AG10803 (cell line): Measurements from ENCODE around the gene GBF1.

Experiments
- DNase-seq: peaks from one replicate; pipeline ENCODE4 v3.0.0; 2010; ENCODE audit warnings: low read depth
- H3K4me3 ChIP-seq: 2 replicates; pipeline ENCODE4 v1.5.1; 2011; ENCODE audit warnings: mild to moderate bottlenecking, low read length, control low read depth
- CTCF ChIP-seq: conservative IDR thresholded peaks from 2 replicates; pipeline ENCODE4 v1.5.1; 2011; ENCODE audit warnings: mild to moderate bottlenecking, low read length, control low read depth, inconsistent platforms

GBF1 gene

DNA sequence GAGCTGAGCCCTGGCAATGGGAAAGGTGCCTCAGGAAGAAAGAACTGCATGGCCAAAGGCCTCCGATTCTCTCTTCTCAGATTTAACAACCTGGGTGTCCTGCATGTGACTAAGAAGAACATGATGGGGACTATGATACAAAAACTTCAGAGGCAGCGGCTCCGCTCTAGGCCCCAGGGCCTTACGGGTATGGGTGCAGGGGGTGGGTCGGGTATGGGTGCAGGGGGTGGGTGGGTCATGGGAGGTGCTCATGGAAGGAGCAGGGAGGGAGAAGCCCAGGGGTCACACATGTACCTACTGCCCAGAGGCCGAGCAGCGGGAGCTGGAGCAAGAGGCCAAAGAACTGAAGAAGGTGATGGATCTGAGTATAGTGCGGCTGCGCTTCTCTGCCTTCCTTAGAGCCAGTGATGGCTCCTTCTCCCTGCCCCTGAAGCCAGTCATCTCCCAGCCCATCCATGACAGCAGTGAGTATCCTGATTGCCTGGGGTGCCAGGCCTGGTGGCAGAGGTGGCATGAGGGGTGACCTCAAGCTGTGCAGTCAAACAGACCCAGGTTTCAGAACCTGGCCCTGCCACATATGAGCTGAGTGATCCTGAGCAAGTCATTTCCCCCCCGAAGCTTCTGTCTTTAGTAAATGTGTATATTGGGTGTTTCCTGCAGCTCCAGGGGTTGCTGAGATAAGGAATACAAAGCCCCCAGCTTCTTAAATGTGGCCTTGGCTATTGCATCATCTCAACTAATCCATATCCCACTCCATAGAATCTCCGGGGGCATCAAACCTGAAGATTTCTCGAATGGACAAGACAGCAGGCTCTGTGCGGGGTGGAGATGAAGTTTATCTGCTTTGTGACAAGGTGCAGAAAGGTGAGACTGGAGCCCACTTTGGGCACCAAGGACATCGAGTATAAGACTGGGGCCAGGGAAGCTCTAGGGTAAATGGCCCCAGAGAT is 152.2 kb downstream of the GBF1 start:
- no peak overlapping the region for H3K4me3 ChIP-seq
- no peak for DNase-seq
- no peak for TF ChIP-seq CTCF

GRCh38 chr10:102398172-102399020 is 153.1 kb downstream of the GBF1 start:
- DNase-seq: no peak
- TF ChIP-seq CTCF: no peak
- H3K4me3 ChIP-seq: no peak overlapping the region

DNA sequence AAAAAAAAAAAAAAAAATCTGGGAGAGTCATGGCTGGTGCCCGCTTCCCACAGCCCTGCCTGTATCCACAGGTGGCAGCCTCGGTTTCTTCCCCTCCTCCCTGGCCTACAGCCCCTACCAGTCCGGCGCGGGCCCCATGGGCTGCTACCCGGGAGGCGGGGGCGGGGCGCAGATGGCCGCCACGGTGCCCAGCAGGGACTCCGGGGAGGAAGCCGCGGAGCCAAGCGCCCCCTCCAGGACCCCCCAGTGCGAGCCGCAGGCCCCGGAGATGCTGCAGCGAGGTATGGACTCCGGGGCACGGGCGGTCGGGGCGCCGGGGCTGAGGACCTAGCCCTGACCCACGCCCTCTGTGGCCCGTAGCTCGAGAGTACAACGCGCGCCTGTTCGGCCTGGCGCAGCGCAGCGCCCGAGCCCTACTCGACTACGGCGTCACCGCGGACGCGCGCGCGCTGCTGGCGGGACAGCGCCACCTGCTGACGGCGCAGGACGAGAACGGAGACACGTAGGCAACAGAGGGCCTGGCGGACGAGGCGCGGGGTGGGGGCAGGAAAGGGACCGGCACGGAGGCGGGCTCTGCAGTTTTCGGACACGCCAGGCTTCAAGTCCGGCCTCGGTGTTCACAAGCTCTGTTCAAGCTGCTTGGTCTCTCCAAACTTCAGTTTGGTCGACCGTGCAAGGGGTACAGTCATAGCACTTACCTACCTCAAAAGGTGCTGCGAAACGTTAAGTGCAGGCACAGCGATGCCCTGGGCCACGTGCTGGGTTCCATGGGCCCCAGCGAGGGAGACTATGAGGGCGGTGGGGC is 154.1 kb downstream of the GBF1 start:
- peak overlapping the region; percentile 53 for H3K4me3 ChIP-seq
- DNase-seq: peak; percentile 82
- TF ChIP-seq CTCF: peak; percentile 64

- no peak for DNase-seq
- no peak for TF ChIP-seq CTCF
- no peak overlapping the region for H3K4me3 ChIP-seq
Observed at GRCh38 chr10:102400076-102400475, 154.7 kb downstream of the GBF1 start.

DNA sequence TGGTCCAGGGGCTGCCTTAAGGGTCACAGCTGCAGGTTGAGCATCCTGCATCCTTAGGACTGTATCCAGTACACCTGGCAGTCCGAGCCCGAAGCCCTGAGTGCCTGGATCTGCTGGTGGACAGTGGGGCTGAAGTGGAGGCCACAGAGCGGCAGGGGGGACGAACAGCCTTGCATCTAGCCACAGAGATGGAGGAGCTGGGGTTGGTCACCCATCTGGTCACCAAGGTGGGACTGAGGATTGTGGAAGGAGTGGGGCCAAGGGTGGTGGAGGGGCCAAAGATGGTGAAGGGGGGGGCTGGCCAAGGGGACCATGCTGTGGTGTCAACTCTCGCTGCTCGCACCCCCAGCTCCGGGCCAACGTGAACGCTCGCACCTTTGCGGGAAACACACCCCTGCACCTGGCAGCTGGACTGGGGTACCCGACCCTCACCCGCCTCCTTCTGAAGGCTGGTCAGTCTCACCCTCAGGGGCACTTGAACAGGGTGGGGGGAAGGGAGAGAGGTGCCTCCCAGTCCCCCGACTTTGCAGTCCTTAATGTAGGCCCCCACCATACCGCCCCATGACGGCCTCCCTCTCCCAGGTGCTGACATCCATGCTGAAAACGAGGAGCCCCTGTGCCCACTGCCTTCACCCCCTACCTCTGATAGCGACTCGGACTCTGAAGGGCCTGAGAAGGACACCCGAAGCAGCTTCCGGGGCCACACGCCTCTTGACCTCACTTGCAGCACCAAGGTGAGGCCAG is 155.4 kb downstream of the GBF1 start:
- TF ChIP-seq CTCF: no peak
- H3K4me3 ChIP-seq: no peak overlapping the region
- DNase-seq: no peak

GRCh38 chr10:102401342-102401654 is 156.0 kb downstream of the GBF1 start:
- no peak for TF ChIP-seq CTCF
- no peak for DNase-seq
- no peak overlapping the region for H3K4me3 ChIP-seq
